HL-60 (cell line): ENCODE data around the gene OR4F6.

ENCODE experiments used
- DNase-seq, 2 experiments: peaks; one replicate each; pipeline ENCODE4 v3.0.0-alpha.2; 2010 to 2020; ENCODE audit warnings: low read depth in 1 of 2, low spot score in 1 of 2
- H3K27ac ChIP-seq: fragments of 250-450 bp; sonication (Bioruptor Pico); replicated peaks from 2 replicates; pipeline ENCODE4 v1.5.1; 2020; ENCODE audit warnings: mild to moderate bottlenecking, moderate library complexity
- H3K27me3 ChIP-seq: fragments of 250-450 bp; sonication (Bioruptor Pico); 2 replicates; pipeline ENCODE4 v1.5.1; 2021; ENCODE audit warnings: mild to moderate bottlenecking, moderate library complexity; ENCODE audit not compliant: insufficient read depth, poor library complexity, severe bottlenecking
- H3K4me3 ChIP-seq: replicated peaks from 2 replicates; pipeline ENCODE4 v1.5.1; 2011; ENCODE audit warnings: mild to moderate bottlenecking, control low read depth, low read length; ENCODE audit not compliant: insufficient read depth
- CTCF ChIP-seq: IDR thresholded peaks from one replicate; pipeline ENCODE4 v1.5.1; 2011; ENCODE audit warnings: low read length, control low read depth, inconsistent platforms; ENCODE audit not compliant: insufficient read depth
- GABPA ChIP-seq: IDR thresholded peaks from 2 replicates; pipeline ENCODE4 v1.6.1; 2012; ENCODE audit warnings: low read depth
- POLR2AphosphoS5 ChIP-seq: IDR thresholded peaks from 2 replicates; pipeline ENCODE4 v1.6.1; 2012; ENCODE audit warnings: low read depth
- REST ChIP-seq: IDR thresholded peaks from 2 replicates; pipeline ENCODE4 v1.6.1; 2012; ENCODE audit warnings: low read depth; ENCODE audit not compliant: insufficient replicate concordance
- SPI1 ChIP-seq: IDR thresholded peaks from 2 replicates; pipeline ENCODE4 v1.6.1; 2012; ENCODE audit warnings: low read depth, mild to moderate bottlenecking, borderline replicate concordance

OR4F6 gene

DNA sequence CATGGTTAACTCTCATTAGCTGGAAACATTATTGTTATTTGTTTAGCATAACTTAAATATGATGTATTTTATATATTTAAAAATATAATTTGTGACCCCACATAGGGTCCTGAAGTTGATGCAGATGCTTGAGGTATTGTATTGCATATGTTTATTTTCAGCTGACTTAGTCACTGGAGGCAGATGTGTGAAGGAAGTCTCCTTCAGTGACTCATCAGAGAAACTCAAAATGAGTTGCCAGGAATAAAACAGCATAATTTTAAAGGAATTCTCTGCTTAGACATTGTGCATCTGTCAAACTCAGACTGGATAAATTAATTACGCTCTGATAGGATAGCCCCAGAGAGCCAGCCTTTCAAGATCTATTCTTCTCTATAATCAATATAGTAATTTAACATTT, 7.9 kb upstream of the OR4F6 start:
- no peak for DNase-seq
- no peaks in the 10 kb centered on the region for H3K27me3 ChIP-seq
- no peak overlapping the region for H3K4me3 ChIP-seq
- TF ChIP-seq CTCF: no peak
- TF ChIP-seq SPI1: no peak
- TF ChIP-seq REST: no peak
- TF ChIP-seq GABPA: no peak
- TF ChIP-seq POLR2AphosphoS5: no peak
- no peak overlapping the region for H3K27ac ChIP-seq

DNA sequence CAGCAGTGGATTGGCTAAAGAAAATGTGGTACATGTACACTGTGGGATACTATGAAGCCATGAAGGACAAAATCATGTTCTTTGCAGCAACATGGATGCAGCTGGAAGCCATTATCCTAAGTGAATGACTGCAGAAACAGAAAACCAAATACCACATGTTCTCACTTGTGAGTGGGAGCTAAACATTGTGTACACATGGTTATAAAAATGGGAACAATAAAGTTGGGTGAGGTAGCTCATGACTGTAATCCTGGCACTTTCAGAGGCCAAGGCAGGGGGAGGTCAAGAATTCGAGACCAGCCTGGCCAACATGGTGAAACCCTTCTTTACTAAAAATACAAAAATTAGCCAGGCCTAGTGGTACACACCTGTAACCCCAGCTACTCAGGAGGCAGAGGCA, 3.6 kb upstream of the OR4F6 start:
- DNase-seq: no peak
- TF ChIP-seq REST: no peak
- no peak for TF ChIP-seq SPI1
- TF ChIP-seq GABPA: no peak
- H3K27me3 ChIP-seq: peaks cover 2% of the 10 kb centered on the region
- H3K4me3 ChIP-seq: no peak overlapping the region
- no peak overlapping the region for H3K27ac ChIP-seq

GRCh38 chr15:101801048-101801447, 2.3 kb upstream of the OR4F6 start:
- Histone ChIP-seq H3K27ac (no peak overlapping the region), H3K4me3 (no peak overlapping the region), H3K27me3 (peaks cover 9% of the 10 kb centered on the region)
- no peak for TF ChIP-seq POLR2AphosphoS5
- no peak for TF ChIP-seq CTCF
- TF ChIP-seq REST: no peak
- TF ChIP-seq GABPA: no peak
- no peak for TF ChIP-seq SPI1
- no peak for DNase-seq

DNA sequence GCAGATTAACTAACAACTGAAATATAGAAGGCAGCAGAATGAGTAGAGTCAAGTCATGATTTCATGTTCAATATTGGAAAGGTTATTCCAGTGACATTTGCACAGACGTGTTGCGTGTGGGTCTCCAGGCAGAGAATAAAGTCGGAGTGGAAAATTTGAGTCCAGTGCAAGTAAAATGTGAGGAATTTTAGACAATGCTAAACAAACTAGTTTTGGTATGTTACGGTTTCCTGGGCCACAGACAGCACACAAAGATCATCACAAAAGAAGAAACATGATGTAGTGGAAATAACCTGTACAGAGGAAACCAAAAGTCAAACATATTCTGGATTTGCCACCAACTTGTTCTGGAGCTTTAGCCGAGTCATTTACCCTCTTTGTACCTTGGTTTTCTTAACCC, 367 bp downstream of the OR4F6 start:
- Histone ChIP-seq H3K4me3 (no peak overlapping the region), H3K27me3 (peaks cover 9% of the 10 kb centered on the region), H3K27ac (no peak overlapping the region)
- no peak for DNase-seq
- TF ChIP-seq CTCF: no peak
- no peak for TF ChIP-seq POLR2AphosphoS5
- no peak for TF ChIP-seq REST
- no peak for TF ChIP-seq GABPA
- TF ChIP-seq SPI1: no peak
